ENCODE results near the gene RSPH1. TPM values are rescaled to one million over a fixed set of nuclear protein-coding genes. Genes with fewer than 3 reads are reported as not detected.

The RSPH1 gene
- polyA plus RNA-seq, 1 experiment: not detected

- TF ChIP-seq CTCF (IDR thresholded peaks at IDR 0.05; ENCODE audit: low read depth, low read length): no peak
- ChIA-PET POLR2A (no interaction called here), CTCF (interaction anchor here (0.6 kb wide), 1 partner anchor 16 kb away, joined by 3 read pairs; no protein-coding TSS in a partner anchor)
- DNase-seq (ENCODE audit: low read depth, low spot score): no peak
- Histone ChIP-seq H3K4me3 (ENCODE audit: low read depth, low read length) (no peak overlapping the region), H3K27ac (ENCODE audit: low read depth, low read length) (no peak overlapping the region), H3K27me3 (ENCODE audit: control insufficient read depth, insufficient read depth, low read length) (no peaks in the 10 kb centered on the region), H3K9me3 (ENCODE audit: control insufficient read depth, insufficient read depth, low read length) (no peaks in the 10 kb centered on the region; the same call in 1 of the 2 replicates)
Observed at GRCh38 chr21:42451941-42452340, 44.1 kb downstream of the RSPH1 start.

GRCh38 chr21:42448686-42449085 is 47.3 kb downstream of the RSPH1 start:
- no peak overlapping the region for H3K4me3 ChIP-seq (ENCODE audit: low read depth, low read length)
- no peak for TF ChIP-seq CTCF (IDR thresholded peaks at IDR 0.05; ENCODE audit: low read depth, low read length)
- ChIA-PET CTCF (no interaction called here), POLR2A (no interaction called here)
- H3K27me3 ChIP-seq (ENCODE audit: control insufficient read depth, insufficient read depth, low read length): no peaks in the 10 kb centered on the region
- H3K9me3 ChIP-seq (ENCODE audit: control insufficient read depth, insufficient read depth, low read length): peaks cover 6% of the 10 kb centered on the region; the same call in 1 of the 2 replicates
- no peak overlapping the region for H3K27ac ChIP-seq (ENCODE audit: low read depth, low read length)
- DNase-seq (ENCODE audit: low read depth, low spot score): no peak

GRCh38 chr21:42447732-42448131 is 48.3 kb downstream of the RSPH1 start:
- H3K27me3 ChIP-seq (ENCODE audit: control insufficient read depth, insufficient read depth, low read length): no peaks in the 10 kb centered on the region
- TF ChIP-seq CTCF (IDR thresholded peaks at IDR 0.05; ENCODE audit: low read depth, low read length): no peak
- CTCF ChIA-PET: no interaction called here

DNA sequence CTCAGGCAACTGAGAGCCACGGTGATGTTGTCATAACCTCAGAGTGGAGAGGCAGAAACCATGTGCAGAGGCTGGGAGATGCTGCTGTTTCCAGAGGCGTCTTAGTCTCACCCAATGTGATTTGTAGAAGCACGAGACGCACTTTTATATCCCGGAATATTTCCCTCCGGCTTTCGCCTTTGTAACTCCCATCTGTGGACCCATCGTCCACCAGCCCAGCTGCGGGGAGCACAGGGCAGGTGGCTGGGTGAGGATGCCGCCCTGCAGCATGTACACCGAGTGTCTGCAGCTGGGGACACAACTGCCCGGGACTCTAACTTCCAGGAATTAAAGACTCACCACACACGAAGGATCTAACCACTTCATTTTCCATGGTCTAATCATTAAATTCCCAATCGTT is 48.8 kb downstream of the RSPH1 start:
- POLR2A ChIA-PET: no interaction called here
- CTCF ChIA-PET: no interaction called here

More at GRCh38 chr21:42447732-42448131, 48.3 kb downstream of the RSPH1 start:
- DNase-seq (ENCODE audit: low read depth, low spot score): no peak
- Histone ChIP-seq H3K4me3 (ENCODE audit: low read depth, low read length) (no peak overlapping the region), H3K9me3 (ENCODE audit: control insufficient read depth, insufficient read depth, low read length) (peaks cover 10% of the 10 kb centered on the region; the same call in 1 of the 2 replicates), H3K27ac (ENCODE audit: low read depth, low read length) (no peak overlapping the region)
- POLR2A ChIA-PET: no interaction called here

GRCh38 chr21:42446531-42446930 is 49.5 kb downstream of the RSPH1 start:
- no peak overlapping the region for H3K4me3 ChIP-seq (ENCODE audit: low read depth, low read length)
- H3K27me3 ChIP-seq (ENCODE audit: control insufficient read depth, insufficient read depth, low read length): no peaks in the 10 kb centered on the region
- H3K9me3 ChIP-seq (ENCODE audit: control insufficient read depth, insufficient read depth, low read length): peaks cover 10% of the 10 kb centered on the region; the same call in 1 of the 2 replicates
- POLR2A ChIA-PET: no interaction called here
- CTCF ChIA-PET: no interaction called here
- H3K27ac ChIP-seq (ENCODE audit: low read depth, low read length): no peak overlapping the region
- DNase-seq (ENCODE audit: low read depth, low spot score): no peak
- TF ChIP-seq CTCF (IDR thresholded peaks at IDR 0.05; ENCODE audit: low read depth, low read length): no peak

More for the DNA sequence above, 48.8 kb downstream of the RSPH1 start:
- no peaks in the 10 kb centered on the region for H3K27me3 ChIP-seq (ENCODE audit: control insufficient read depth, insufficient read depth, low read length)
- H3K4me3 ChIP-seq (ENCODE audit: low read depth, low read length): no peak overlapping the region
- H3K27ac ChIP-seq (ENCODE audit: low read depth, low read length): no peak overlapping the region
- no peak for DNase-seq (ENCODE audit: low read depth, low spot score)
- TF ChIP-seq CTCF (IDR thresholded peaks at IDR 0.05; ENCODE audit: low read depth, low read length): no peak
- peaks cover 10% of the 10 kb centered on the region; the same call in 1 of the 2 replicates for H3K9me3 ChIP-seq (ENCODE audit: control insufficient read depth, insufficient read depth, low read length)
